H9 (cell line): ENCODE data around the gene PGBD1. TPM values are rescaled to one million over a fixed set of nuclear protein-coding genes. Genes with fewer than 3 reads are reported as not detected.

Source experiments
- DNase-seq: peaks from one replicate; pipeline ENCODE4 v3.0.0-alpha.2; 2017
- H2AFZ ChIP-seq: one replicate; pipeline ENCODE4 v1.6.1; 2013; ENCODE audit warnings: mild to moderate bottlenecking, low read length, control low read depth, moderate library complexity
- H2AK5ac ChIP-seq: 2 replicates; pipeline ENCODE4 v1.6.1; 2013; ENCODE audit warnings: low read length, control low read depth, mixed read lengths; ENCODE audit not compliant: insufficient read length
- H2BK120ac ChIP-seq: one replicate; pipeline ENCODE4 v1.6.1; 2013; ENCODE audit warnings: low read depth, mild to moderate bottlenecking, low read length, control low read depth, inconsistent platforms; ENCODE audit not compliant: poor library complexity, severe bottlenecking
- H2BK12ac ChIP-seq: 2 replicates; pipeline ENCODE4 v1.6.1; 2013; ENCODE audit warnings: low read length, control low read depth, mixed read lengths, low read depth; ENCODE audit not compliant: insufficient read length
- H2BK15ac ChIP-seq: 2 replicates; pipeline ENCODE4 v1.6.1; 2013; ENCODE audit warnings: low read depth, low read length, control low read depth
- H2BK20ac ChIP-seq: one replicate; pipeline ENCODE4 v1.6.1; 2013; ENCODE audit warnings: low read depth, mild to moderate bottlenecking, low read length, control low read depth, inconsistent platforms; ENCODE audit not compliant: poor library complexity, severe bottlenecking
- H2BK5ac ChIP-seq: 2 replicates; pipeline ENCODE4 v1.6.1; 2013; ENCODE audit warnings: low read length, control low read depth, mixed read lengths; ENCODE audit not compliant: insufficient read length
- H3K14ac ChIP-seq: 2 replicates; pipeline ENCODE4 v1.6.1; 2013; ENCODE audit warnings: low read length, control low read depth; ENCODE audit not compliant: insufficient read depth
- H3K18ac ChIP-seq: 2 replicates; pipeline ENCODE4 v1.6.1; 2013; ENCODE audit warnings: low read depth, mild to moderate bottlenecking, mixed read lengths, low read length, control low read depth; ENCODE audit not compliant: insufficient read length
- H3K23ac ChIP-seq: 2 replicates; pipeline ENCODE4 v1.6.1; 2013; ENCODE audit warnings: low read length, control low read depth, mixed read lengths, low read depth; ENCODE audit not compliant: insufficient read length
- H3K23me2 ChIP-seq: 2 replicates; pipeline ENCODE4 v1.6.1; 2013; ENCODE audit warnings: low read depth, mild to moderate bottlenecking, mixed read lengths, low read length, control low read depth; ENCODE audit not compliant: insufficient read length, poor library complexity, severe bottlenecking
- H3K27ac ChIP-seq: 2 replicates; pipeline ENCODE4 v1.5.1; 2013; ENCODE audit warnings: low read length, control low read depth, mixed read lengths, low read depth; ENCODE audit not compliant: insufficient read length
- H3K27me3 ChIP-seq: 2 replicates; pipeline ENCODE4 v1.6.1; 2013; ENCODE audit warnings: low read length, control low read depth, inconsistent platforms; ENCODE audit not compliant: insufficient read depth
- H3K4ac ChIP-seq: 2 replicates; pipeline ENCODE4 v1.6.1; 2013; ENCODE audit warnings: low read depth, mild to moderate bottlenecking, control low read depth, inconsistent platforms, low read length, moderate library complexity
- H3K4me1 ChIP-seq: 2 replicates; pipeline ENCODE4 v1.6.1; 2013; ENCODE audit warnings: low read length, control low read depth, inconsistent platforms; ENCODE audit not compliant: insufficient read depth
- H3K4me2 ChIP-seq: 2 replicates; pipeline ENCODE4 v1.6.1; 2013; ENCODE audit warnings: low read length, control low read depth, mixed read lengths; ENCODE audit not compliant: insufficient read length, insufficient read depth
- H3K56ac ChIP-seq: 2 replicates; pipeline ENCODE4 v1.6.1; 2013; ENCODE audit warnings: low read depth, mild to moderate bottlenecking, mixed read lengths, low read length, control low read depth; ENCODE audit not compliant: insufficient read length
- H3K79me1 ChIP-seq: 2 replicates; pipeline ENCODE4 v1.6.1; 2013; ENCODE audit warnings: low read depth, mild to moderate bottlenecking, moderate library complexity, low read length, control low read depth, inconsistent platforms; ENCODE audit not compliant: insufficient read depth, poor library complexity, severe bottlenecking
- H3K79me2 ChIP-seq: 2 replicates; pipeline ENCODE4 v1.6.1; 2013; ENCODE audit warnings: low read length, control low read depth, inconsistent platforms; ENCODE audit not compliant: insufficient read depth
- H3K9ac ChIP-seq: 2 replicates; pipeline ENCODE4 v1.6.1; 2013; ENCODE audit warnings: low read length, control low read depth, mixed read lengths; ENCODE audit not compliant: insufficient read length; ENCODE audit errors: extremely low read depth
- H3K9me3 ChIP-seq: one replicate; pipeline ENCODE4 v1.6.1; 2013; ENCODE audit warnings: low read depth, low read length, inconsistent platforms; ENCODE audit not compliant: control insufficient read depth
- H3T11ph ChIP-seq: one replicate; pipeline ENCODE4 v1.6.1; 2013; ENCODE audit warnings: mild to moderate bottlenecking, low read length, control low read depth, inconsistent platforms
- H4K20me1 ChIP-seq: one replicate; pipeline ENCODE4 v1.6.1; 2013; ENCODE audit not compliant: control insufficient read depth, insufficient read length, insufficient read depth
- H4K5ac ChIP-seq: 2 replicates; pipeline ENCODE4 v1.6.1; 2013; ENCODE audit warnings: low read depth, mild to moderate bottlenecking, mixed read lengths, low read length, control low read depth; ENCODE audit not compliant: insufficient read length
- H4K8ac ChIP-seq: replicated peaks from 2 replicates; pipeline ENCODE4 v1.6.1; 2013; ENCODE audit warnings: low read length, control low read depth, mixed read lengths, low read depth; ENCODE audit not compliant: insufficient read length
- H4K91ac ChIP-seq: 2 replicates; pipeline ENCODE4 v1.6.1; 2013; ENCODE audit warnings: low read depth, mild to moderate bottlenecking, moderate library complexity, mixed read lengths, low read length, control low read depth; ENCODE audit not compliant: insufficient read length
- H3K27ac Mint-ChIP-seq, 3 experiments: 2 replicates in 2 of 3; 3 replicates in 1 of 3; pipeline ENCODE4 v1.8.0; 2020 to 2021; ENCODE audit warnings: mixed read lengths in 3 of 3, mild to moderate bottlenecking in 1 of 3, moderate library complexity in 1 of 3
- H3K27me3 Mint-ChIP-seq: 2 replicates; pipeline ENCODE4 v1.8.0; 2021; ENCODE audit warnings: low read depth, mild to moderate bottlenecking, moderate library complexity, mixed read lengths
- H3K36me3 Mint-ChIP-seq, 3 experiments: 2 replicates in 2 of 3; 3 replicates in 1 of 3; pipeline ENCODE4 v1.8.0; 2020 to 2021; ENCODE audit warnings: low read depth in 3 of 3, mixed read lengths in 3 of 3; ENCODE audit not compliant: insufficient read depth in 1 of 3
- H3K4me1 Mint-ChIP-seq, 2 experiments: 2 replicates each; pipeline ENCODE4 v1.8.0; 2020; ENCODE audit warnings: mixed read lengths in 2 of 2
- H3K4me3 Mint-ChIP-seq, 2 experiments: 2 replicates in 1 of 2; 3 replicates in 1 of 2; pipeline ENCODE4 v1.8.0; 2020 to 2021; ENCODE audit warnings: mild to moderate bottlenecking in 2 of 2, mixed read lengths in 2 of 2, moderate library complexity in 1 of 2
- H3K9me3 Mint-ChIP-seq, 2 experiments: 2 replicates in 1 of 2; 3 replicates in 1 of 2; pipeline ENCODE4 v1.8.0; 2020; ENCODE audit warnings: mild to moderate bottlenecking in 2 of 2, mixed read lengths in 2 of 2, moderate library complexity in 1 of 2
- WGBS: extraction: QIAGEN DNeasy Blood & Tissue Kit; methylation state at CpG from one replicate; pipeline ENCODE4 v1.1.7; 2013; ENCODE audit warnings: missing lambda C conversion rate, low lambda C conversion rate, mixed read lengths; ENCODE audit not compliant: insufficient read length; ENCODE audit errors: extremely low coverage; 5-methylcytosine and 5-hydroxymethylcytosine counted together
- total RNA-seq: library from RNA; stranded (reverse); gene quantifications from 2 replicates; pipeline ENCODE4 v1.2.1, GENCODE V29; 2021
- TF ChIP-seq, protein P1 (sequence below): fragments of 200-600 bp; sonication (generic); conservative IDR thresholded peaks from 3 replicates; pipeline ENCODE4 v1.8.0; 2021; ENCODE audit warnings: antibody characterized with exemption, mild to moderate bottlenecking

The PGBD1 gene
- total RNA-seq, 1 experiment from 2014 or later: 10.1 TPM

DNA sequence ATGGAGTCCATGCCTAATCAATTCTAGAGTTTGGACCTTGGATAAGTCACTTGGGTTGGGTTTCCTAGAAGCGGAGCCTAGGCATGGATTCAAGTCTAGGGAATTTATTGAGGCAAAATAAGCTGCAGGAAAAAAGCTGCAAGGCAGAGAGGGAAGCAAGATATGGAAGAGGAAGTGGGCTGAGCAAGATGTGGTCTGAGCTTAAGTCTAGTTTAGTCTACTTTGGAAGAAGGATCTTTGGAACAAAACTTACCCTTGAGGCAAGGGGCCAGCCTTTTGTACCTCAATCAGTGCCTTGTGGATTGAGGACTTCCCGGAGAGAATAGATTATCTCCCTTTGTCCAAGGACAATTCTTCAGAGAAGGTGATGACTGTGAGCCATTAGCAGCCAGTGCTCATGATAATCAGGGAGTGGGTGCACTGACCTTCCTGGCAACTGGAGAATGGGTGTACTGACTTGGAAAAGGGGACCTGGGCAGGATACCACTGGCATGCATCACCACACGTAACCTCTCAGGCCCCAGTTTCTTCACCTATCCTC, 45.4 kb upstream of the PGBD1 start:
- Histone ChIP-seq H3K9me3 (no peaks in the 10 kb centered on the region), H3K4ac (no peak overlapping the region), H3K27ac (no peak overlapping the region), H3K27me3 (no peaks in the 10 kb centered on the region), H4K5ac (no peak overlapping the region), H3K4me1 (no peaks in the 10 kb centered on the region), H3K18ac (no peak overlapping the region), H2AK5ac (no peak overlapping the region), H2BK12ac (no peak overlapping the region), H3K56ac (no peak overlapping the region), H3K9ac (no peak overlapping the region), H2AFZ (no peak overlapping the region), H3K79me2 (no peaks in the 10 kb centered on the region), H3K4me2 (no peak overlapping the region), H2BK5ac (no peak overlapping the region), H3K23ac (no peak overlapping the region), H4K91ac (no peak overlapping the region), H3K79me1 (no peaks in the 10 kb centered on the region), H4K20me1 (no peaks in the 10 kb centered on the region), H2BK20ac (no peak overlapping the region), H2BK15ac (no peak overlapping the region), H3K14ac (no peak overlapping the region), H3K23me2 (no peaks in the 10 kb centered on the region), H3T11ph (no peak overlapping the region), H4K8ac (no peak overlapping the region), H2BK120ac (no peak overlapping the region)
- WGBS: no CpG with 5 or more reads among the region's 3 CpGs
- Mint-ChIP-seq H3K36me3 (peaks cover 22 to 45% (median 37%) of the 10 kb centered on the region in 3 experiments), H3K9me3 (peaks cover 0 to 2% of the 10 kb centered on the region in 2 experiments; a peak in 2 of 5 replicates), H3K4me1 (peaks cover 5 to 12% of the 10 kb centered on the region in 2 experiments), H3K27ac (peak overlapping the region in 2 of 3 experiments; percentile 1 to 47; a peak in 2 of 7 replicates), H3K4me3 (no peak overlapping the region), H3K27me3 (no peaks in the 10 kb centered on the region)
- TF ChIP-seq, protein P1, sequence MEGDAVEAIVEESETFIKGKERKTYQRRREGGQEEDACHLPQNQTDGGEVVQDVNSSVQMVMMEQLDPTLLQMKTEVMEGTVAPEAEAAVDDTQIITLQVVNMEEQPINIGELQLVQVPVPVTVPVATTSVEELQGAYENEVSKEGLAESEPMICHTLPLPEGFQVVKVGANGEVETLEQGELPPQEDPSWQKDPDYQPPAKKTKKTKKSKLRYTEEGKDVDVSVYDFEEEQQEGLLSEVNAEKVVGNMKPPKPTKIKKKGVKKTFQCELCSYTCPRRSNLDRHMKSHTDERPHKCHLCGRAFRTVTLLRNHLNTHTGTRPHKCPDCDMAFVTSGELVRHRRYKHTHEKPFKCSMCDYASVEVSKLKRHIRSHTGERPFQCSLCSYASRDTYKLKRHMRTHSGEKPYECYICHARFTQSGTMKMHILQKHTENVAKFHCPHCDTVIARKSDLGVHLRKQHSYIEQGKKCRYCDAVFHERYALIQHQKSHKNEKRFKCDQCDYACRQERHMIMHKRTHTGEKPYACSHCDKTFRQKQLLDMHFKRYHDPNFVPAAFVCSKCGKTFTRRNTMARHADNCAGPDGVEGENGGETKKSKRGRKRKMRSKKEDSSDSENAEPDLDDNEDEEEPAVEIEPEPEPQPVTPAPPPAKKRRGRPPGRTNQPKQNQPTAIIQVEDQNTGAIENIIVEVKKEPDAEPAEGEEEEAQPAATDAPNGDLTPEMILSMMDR: no peak
- DNase-seq: no peak
